MV-4-11 (cell line): ENCODE data around the gene CAMKK2.
"Not testable (repeated sequence)": the region's sequence is repeated elsewhere in the genome, so short reads cannot be mapped to it uniquely, and the experiment has no call there.

ENCODE experiments used
- DNase-seq: peaks from one replicate; lab custom pipeline; 2025; lab: John Stamatoyannopoulos, UW

Gene CAMKK2

DNA sequence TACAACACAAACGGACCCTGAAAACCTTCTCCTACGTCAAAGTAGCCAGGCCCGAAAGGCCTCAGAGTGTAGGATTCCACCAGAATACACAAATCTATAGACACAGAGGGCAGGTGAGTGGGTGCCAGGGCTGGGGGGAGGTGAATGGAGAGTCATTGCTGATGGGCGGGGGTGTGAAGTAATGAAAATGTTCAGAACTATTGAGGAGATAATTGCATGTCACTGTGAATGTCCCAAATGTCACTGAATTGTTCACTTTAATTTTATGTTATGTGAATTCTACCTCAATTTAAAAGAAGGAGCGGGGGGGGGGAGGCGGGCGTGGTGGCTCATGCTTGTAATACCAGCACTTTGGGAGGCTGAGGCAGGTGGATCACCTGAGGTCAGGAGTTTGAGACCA lies 50.6 kb downstream of the CAMKK2 start:
- no peak for DNase-seq

DNA sequence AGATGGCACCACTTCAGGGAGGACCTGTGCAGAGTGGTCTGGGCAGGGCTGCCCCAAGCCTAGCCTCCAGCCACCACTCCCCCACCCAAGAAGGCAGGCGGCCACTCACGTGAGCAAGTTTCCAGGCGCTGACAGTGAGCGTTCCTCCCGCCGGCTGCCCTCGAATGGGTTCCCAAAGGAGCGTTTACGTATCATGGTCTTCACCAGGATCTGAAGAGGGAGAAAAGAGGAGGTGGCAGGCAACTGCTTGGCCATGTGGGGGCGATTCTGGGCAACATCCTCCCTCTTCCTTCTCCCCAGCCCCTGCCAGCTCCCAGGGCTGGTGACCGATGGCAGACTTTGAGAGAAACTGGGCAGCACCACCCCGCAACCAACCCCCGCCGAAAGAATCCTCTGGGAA lies 51.5 kb downstream of the CAMKK2 start:
- no peak for DNase-seq

GRCh38 chr12:121241156-121241970 lies 55.1 kb downstream of the CAMKK2 start:
- DNase-seq: peak; percentile 22

GRCh38 chr12:121240484-121241101 lies 55.9 kb downstream of the CAMKK2 start:
- DNase-seq: peak; percentile 88

DNA sequence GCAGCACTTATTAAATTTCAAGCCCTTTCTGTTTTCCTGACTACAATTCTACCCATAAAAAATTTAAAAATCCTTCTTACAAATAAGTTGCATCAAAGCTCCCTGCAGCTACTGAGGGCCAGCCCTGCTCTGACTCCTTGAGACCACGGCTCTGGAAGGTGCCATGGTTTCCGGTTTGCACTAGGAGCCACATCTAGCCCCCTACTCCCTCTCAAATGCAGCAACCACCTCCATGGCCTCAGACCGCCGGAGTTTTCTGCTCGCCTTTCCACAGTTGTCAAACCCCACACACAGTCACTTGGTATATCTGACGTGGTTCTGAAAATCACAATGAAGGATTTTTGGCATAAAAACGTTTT lies 56.5 kb downstream of the CAMKK2 start:
- no peak for DNase-seq

- DNase-seq: peak; percentile 86
These were observed 57.0 kb downstream of the CAMKK2 start for GRCh38 chr12:121239351-121240061.

- peak; percentile 61 for DNase-seq
These were observed 57.7 kb downstream of the CAMKK2 start for GRCh38 chr12:121238604-121239350.

- DNase-seq: no peak
These were observed 58.4 kb downstream of the CAMKK2 start for GRCh38 chr12:121238086-121238485.

- no peak for DNase-seq
These were observed 59.1 kb downstream of the CAMKK2 start for GRCh38 chr12:121237415-121237814.

- DNase-seq: no peak
These were observed 59.7 kb downstream of the CAMKK2 start for GRCh38 chr12:121236776-121237175.

GRCh38 chr12:121233628-121234020 lies 62.9 kb downstream of the CAMKK2 start:
- DNase-seq: no peak

GRCh38 chr12:121232977-121233627 lies 63.4 kb downstream of the CAMKK2 start:
- DNase-seq: no peak

- DNase-seq: no peak
These were observed 64.3 kb downstream of the CAMKK2 start for GRCh38 chr12:121232163-121232562.

DNA sequence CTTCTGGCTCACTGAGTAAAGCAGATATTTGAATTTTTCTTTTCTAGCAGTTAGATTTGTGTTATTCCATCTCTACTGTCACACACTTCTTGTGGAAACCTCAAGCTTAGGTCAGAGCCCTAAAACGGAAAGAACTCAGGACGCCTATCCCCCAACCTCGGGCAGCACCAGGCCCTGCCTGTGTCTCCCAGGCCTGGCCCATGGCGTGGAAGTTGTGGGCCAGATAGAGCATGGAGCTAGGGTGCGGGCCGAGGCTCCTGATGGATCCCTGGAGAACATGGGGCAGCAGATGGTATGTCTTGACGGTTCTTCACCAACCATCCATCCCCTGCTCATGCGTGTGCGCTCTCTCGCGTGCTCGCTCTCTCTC lies 66.0 kb downstream of the CAMKK2 start:
- DNase-seq: no peak

DNA sequence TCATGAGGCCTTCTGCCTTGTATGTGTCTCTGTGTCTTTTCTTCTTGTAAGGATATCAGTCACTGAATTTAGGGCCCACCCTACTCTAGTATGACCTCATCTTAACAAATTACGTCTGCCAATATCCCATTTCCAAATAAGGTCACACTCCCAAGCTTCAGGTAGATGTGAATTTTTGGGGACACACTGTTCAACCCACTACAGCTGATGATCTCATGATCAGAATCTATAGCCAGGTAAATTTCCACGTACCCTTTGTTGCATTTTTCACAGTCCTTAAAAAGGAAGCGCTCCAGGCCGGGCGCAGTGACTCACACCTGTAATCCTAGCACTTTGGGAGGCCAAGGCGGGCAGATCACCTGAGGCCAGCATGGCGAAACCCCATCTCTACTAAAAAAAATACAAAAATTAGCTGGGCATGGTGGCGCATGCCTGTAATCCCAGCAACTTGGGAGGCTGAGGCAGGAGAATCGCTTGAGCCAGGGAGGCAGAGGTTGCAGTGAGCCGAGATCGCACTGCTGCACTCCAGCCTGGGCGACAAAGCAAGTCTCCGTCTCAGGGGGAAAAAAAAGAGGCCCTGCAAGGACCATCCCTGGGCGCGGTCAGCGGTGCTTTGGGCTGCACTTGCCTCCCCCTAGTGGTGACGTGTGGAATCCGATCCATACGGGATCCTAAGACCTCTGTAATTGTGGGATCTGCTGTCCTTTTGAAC lies 66.5 kb downstream of the CAMKK2 start:
- DNase-seq: peak; percentile 29

DNA sequence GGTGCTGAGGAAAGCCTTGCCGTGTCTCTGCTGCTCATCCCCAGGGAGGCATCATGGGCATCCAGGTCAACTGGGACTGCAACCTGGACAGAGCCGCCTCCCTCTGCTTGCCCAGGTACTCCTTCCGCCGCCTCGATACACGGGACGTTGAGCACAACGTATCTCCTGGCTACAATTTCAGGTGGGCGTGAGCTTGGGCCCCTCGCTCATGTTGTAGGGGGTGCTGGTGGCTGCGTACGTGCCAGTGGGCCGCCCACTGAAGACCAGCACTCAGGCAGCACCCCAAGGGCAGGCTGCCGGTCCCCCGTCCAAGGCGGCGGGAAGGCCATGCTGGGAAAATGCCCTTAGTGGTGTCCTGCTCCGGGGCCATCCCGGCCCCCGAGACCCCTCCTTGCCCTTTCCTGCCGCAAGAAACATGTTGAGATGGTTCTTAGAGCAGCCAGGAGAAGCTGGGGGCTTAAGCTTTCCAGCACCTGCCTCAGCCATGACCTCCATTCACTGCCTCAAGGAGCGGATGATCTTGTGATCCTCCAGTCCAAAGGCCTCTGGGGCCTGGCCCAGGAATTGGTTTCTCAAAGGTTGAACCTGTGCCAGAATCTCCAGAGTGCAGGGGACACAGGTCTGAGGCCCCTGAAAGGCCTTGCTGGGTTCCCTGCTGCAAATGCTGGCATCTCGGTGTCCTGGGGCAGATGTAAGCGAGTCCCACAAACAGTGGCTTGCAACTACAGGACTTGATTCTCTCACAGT lies 67.4 kb downstream of the CAMKK2 start:
- DNase-seq: no peak

- no peak for DNase-seq
These were observed 69.2 kb downstream of the CAMKK2 start for GRCh38 chr12:121227294-121227693.

DNA sequence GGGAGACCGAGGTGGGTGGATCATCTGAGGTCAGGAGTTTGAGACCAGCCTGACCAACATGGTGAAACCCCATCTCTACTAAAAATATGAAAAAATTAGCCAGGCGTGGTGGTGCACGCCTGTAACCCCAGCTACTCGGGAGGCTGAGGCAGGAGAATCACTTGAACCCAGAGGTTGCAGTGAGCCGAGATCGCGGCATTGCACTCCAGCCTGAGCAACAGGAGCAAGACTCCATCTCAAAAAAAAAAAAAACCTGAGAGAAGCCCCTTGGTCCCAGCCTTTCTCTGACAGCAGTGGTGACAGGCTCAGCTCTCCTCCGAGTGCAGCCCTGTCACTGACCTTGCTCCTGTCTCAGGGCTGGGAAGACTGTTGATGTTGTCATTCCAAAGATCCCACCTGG lies 69.6 kb downstream of the CAMKK2 start:
- DNase-seq: not testable (repeated sequence)

- DNase-seq: no peak
These were observed 70.1 kb downstream of the CAMKK2 start for GRCh38 chr12:121226399-121226798.

DNA sequence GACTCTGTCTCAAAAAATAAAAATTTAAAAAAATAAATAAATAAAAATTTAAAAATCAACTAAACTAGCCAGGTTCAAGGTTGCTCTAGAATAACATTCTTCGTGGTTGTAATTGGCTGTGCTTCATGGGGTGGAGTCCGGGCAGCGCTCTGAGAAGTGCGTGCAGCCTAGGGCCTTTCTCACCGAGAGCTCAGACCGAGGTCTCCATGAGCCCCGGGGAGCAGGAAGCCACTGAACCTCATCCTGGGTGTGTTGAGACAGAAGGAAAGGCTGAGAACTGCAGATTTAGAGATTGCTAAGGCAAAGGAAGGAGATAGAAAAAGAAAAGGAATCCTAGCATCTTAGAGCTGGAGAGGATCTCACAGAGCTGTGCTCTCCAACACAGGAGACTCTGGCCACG lies 71.9 kb downstream of the CAMKK2 start:
- no peak for DNase-seq
